Panc1 (cell line): ENCODE measurements around the gene FIGN. TPM values are rescaled to one million over a fixed set of nuclear protein-coding genes. Genes with fewer than 3 reads are reported as not detected.

Experiments
- ATAC-seq: fragments of 200-7000 bp; cut with Tn5 transposase; 2 replicates; pipeline ENCODE4 v1.9.1; 2020; ENCODE audit warnings: mild to moderate bottlenecking, moderate library complexity
- Bru-seq: library from RNA; stranded (reverse); fragments of 400-500 nt; gene quantifications from one replicate; lab custom pipeline; 2021; lab: Mats Ljungman, UMichigan
- BruChase-seq, 2 experiments: library from RNA; stranded (reverse); fragments of 400-500 nt; gene quantifications; one replicate each; lab custom pipeline; 2021; lab: Mats Ljungman, UMichigan
- BruUV-seq: library from RNA; stranded (reverse); fragments of 400-500 nt; replicated peaks from 2 replicates; lab custom pipeline; 2021; lab: Mats Ljungman, UMichigan
- CTCF ChIA-PET: fragments of 300-600 bp; sonication (Branson Sonifier 250); formaldehyde crosslinking; loops from one replicate; lab custom pipeline; 2022; ENCODE audit warnings: antibody characterized with exemption; lab: Charles Lee
- POLR2A ChIA-PET: fragments of 300-600 bp; sonication (Branson Sonifier 250); formaldehyde crosslinking; loops from one replicate; lab custom pipeline; 2022; ENCODE audit warnings: antibody characterized with exemption; lab: Charles Lee
- DNase-seq: peaks from one replicate; pipeline ENCODE4 v3.0.0-alpha.2; 2010; ENCODE audit warnings: low read depth, low spot score
- H3K27ac ChIP-seq: 2 replicates; pipeline ENCODE4 v1.5.1; 2011; ENCODE audit warnings: mild to moderate bottlenecking, low read length, inconsistent platforms
- H3K27me3 ChIP-seq: fragments of 200-500 bp; sonication (Bioruptor generic); 2 replicates; pipeline ENCODE4 v1.6.0; 2014; ENCODE audit warnings: low read length, inconsistent platforms; ENCODE audit not compliant: control insufficient read depth, insufficient read depth
- H3K36me3 ChIP-seq: fragments of 200-500 bp; sonication (Bioruptor generic); 2 replicates; pipeline ENCODE4 v1.5.1; 2014; ENCODE audit warnings: inconsistent platforms, mild to moderate bottlenecking, low read length, moderate library complexity; ENCODE audit not compliant: control insufficient read depth, insufficient read depth
- H3K4me1 ChIP-seq: 2 replicates; pipeline ENCODE4 v1.5.1; 2011; ENCODE audit warnings: inconsistent platforms, mild to moderate bottlenecking, low read length, moderate library complexity; ENCODE audit not compliant: control insufficient read depth, insufficient read depth
- H3K4me3 ChIP-seq, 2 experiments: 2 replicates each; pipeline ENCODE4 v1.5.1; 2011 to 2012; ENCODE audit warnings: low read depth in 2 of 2, low read length in 2 of 2, mild to moderate bottlenecking in 2 of 2, inconsistent platforms in 1 of 2, moderate library complexity in 1 of 2
- H3K9me3 ChIP-seq: fragments of 200-500 bp; sonication (Bioruptor generic); 2 replicates; pipeline ENCODE4 v1.5.1; 2014; ENCODE audit warnings: low read depth, mild to moderate bottlenecking, inconsistent platforms, low read length, moderate library complexity; ENCODE audit not compliant: control insufficient read depth, insufficient read depth
- CTCF ChIP-seq: fragments of 450-650 bp; IDR thresholded peaks from 2 replicates; pipeline ENCODE4 v1.5.1; 2017; ENCODE audit warnings: mild to moderate bottlenecking
- POLR2AphosphoS5 ChIP-seq: IDR thresholded peaks from 2 replicates; pipeline ENCODE4 v1.6.1; 2012; ENCODE audit warnings: mild to moderate bottlenecking, low read depth, low read length, moderate library complexity
- REST ChIP-seq, 2 experiments: IDR thresholded peaks; 2 replicates each; pipeline ENCODE4 v1.6.1; 2011 to 2012; ENCODE audit warnings: low read depth in 2 of 2, control low read depth in 1 of 2, low read length in 1 of 2, mild to moderate bottlenecking in 1 of 2, moderate library complexity in 1 of 2; ENCODE audit not compliant: insufficient read depth in 1 of 2
- SIN3A ChIP-seq: IDR thresholded peaks from 2 replicates; pipeline ENCODE4 v1.6.1; 2012; ENCODE audit warnings: low read depth, mild to moderate bottlenecking, low read length, moderate library complexity, borderline replicate concordance; ENCODE audit not compliant: insufficient read depth
- TCF7L2 ChIP-seq: IDR thresholded peaks from 2 replicates; pipeline ENCODE4 v1.6.1; 2011; ENCODE audit warnings: mild to moderate bottlenecking, low read depth, low read length, inconsistent platforms
- in situ Hi-C: cut with HindIII; loops from 2 replicates; pipeline ENCODE4 v1.10.0; 2016; ENCODE audit warnings: low sequenced_read_pairs, low pct_unique_long_range_greater_than_20kb
- intact Hi-C: fragments of 100-400 bp; cut with micrococcal nuclease; formaldehyde crosslinking; loops from one replicate; pipeline ENCODE4 v1.10.0; 2022; ENCODE audit not compliant: unreplicated experiment
- long read RNA-seq: library from polyadenylated mRNA; unstranded; transcript quantifications from one replicate; pipeline ENCODE4 v2.0.0, GENCODE V29; 2021; ENCODE audit not compliant: unreplicated experiment
- polyA plus RNA-seq: library from polyadenylated mRNA; unstranded; fragments of >200 nt; gene quantifications from one replicate; pipeline ENCODE4 v1.2.1, GENCODE V29; 2012; ENCODE audit warnings: missing spikeins; ENCODE audit not compliant: insufficient read length
- total RNA-seq: library from RNA; stranded (reverse); gene quantifications from one replicate; pipeline ENCODE4 v1.2.1, GENCODE V29; 2021; ENCODE audit not compliant: unreplicated experiment

FIGN gene
- 19.5 TPM for total RNA-seq
- 6.1 TPM for polyA plus RNA-seq
- Bru-seq, nascent RNA = percentile 89 among the genes with signal in this experiment
- percentile 87 among the genes with signal in this experiment for BruChase-seq, experiment 1, labeled RNA remaining after a 2-hour chase
- BruChase-seq, experiment 2, labeled RNA remaining after a 6-hour chase = percentile 75 among the genes with signal in this experiment
- long read RNA-seq, full-length matches to known transcripts = 4 of 13 reads
- long read RNA-seq, partial matches to known transcripts = 0 of 13 reads
- long read RNA-seq, other reads (novel, unspliced or antisense) = 9 of 13 reads

GRCh38 chr2:163735685-163736432 is at the start of gene FIGN:
TSS of gene FIGN (minus strand) at chr2:163736008. CDS start at chr2:163734927, 1,081 bp downstream.
- no TSS peak for BruUV-seq
- H3K4me1 ChIP-seq = peaks cover 26% of the 10 kb centered on the region
- H3K9me3 ChIP-seq = no peaks in the 10 kb centered on the region
- intact Hi-C loops = loop anchor here (2.0 to 10.0 kb wide), 3 partner anchors 131 to 699 kb away; no protein-coding TSS in a partner anchor
- CTCF ChIA-PET = interaction anchor here (0.6 to 0.7 kb wide), 2 partner anchors 95 to 553 kb away, joined by 3 to 4 read pairs; no protein-coding TSS in a partner anchor
- TF ChIP-seq SIN3A = peak; percentile 92; the same call in 1 of the 2 replicates
- TF ChIP-seq REST (IDR thresholded peaks at IDR 0.05; ENCODE audit: insufficient read depth in 1 of 2, low read depth in 2 of 2, low read length in 1 of 2) = no peak
- TF ChIP-seq TCF7L2 = peak; percentile 65
- TF ChIP-seq POLR2AphosphoS5 = peak; percentile 79
- TF ChIP-seq CTCF = no peak
- POLR2A ChIA-PET = interaction anchor here (0.7 to 1.2 kb wide), 2 partner anchors 148 to 542 kb away, joined by 3 to 4 read pairs; no protein-coding TSS in a partner anchor
- in situ Hi-C loops = no loop called here
- no peak for DNase-seq
- ATAC-seq = peak; percentile 75
- no peaks in the 10 kb centered on the region for H3K27me3 ChIP-seq
- H3K27ac ChIP-seq = peak within 1 kb of the TSS; percentile 99
- H3K36me3 ChIP-seq = no peaks in the 10 kb centered on the region
- H3K4me3 ChIP-seq = peak within 1 kb of the TSS; percentile 88 to 98

- CTCF ChIA-PET = no interaction called here
- Histone ChIP-seq H3K4me1 (peaks cover 7% of the 10 kb centered on the region; the same call in 1 of the 2 replicates), H3K27me3 (no peaks in the 10 kb centered on the region), H3K4me3 (no peak overlapping the region), H3K27ac (peak overlapping the region; percentile 48; the same call in 1 of the 2 replicates), H3K36me3 (no peaks in the 10 kb centered on the region), H3K9me3 (no peaks in the 10 kb centered on the region)
- no TSS peak for BruUV-seq
- DNase-seq (no peak), ATAC-seq (no peak)
- TF ChIP-seq REST (IDR thresholded peaks at IDR 0.05; ENCODE audit: insufficient read depth in 1 of 2, low read depth in 2 of 2, low read length in 1 of 2) (no peak), POLR2AphosphoS5 (no peak), SIN3A (no peak), TCF7L2 (no peak), CTCF (no peak)
- intact Hi-C loops = no loop called here
- in situ Hi-C loops = no loop called here
- POLR2A ChIA-PET = no interaction called here
Measured at GRCh38 chr2:163785162-163785561, 49.4 kb upstream of the FIGN start.
